Stomach (tissue), 9 donors: ENCODE measurements around the gene FGF14. TPM values are rescaled to one million over a fixed set of nuclear protein-coding genes. Genes with fewer than 3 reads are reported as not detected.

ENCODE experiments used
- DNase-seq, 2 donors: peaks; one replicate each; pipeline versions ENCODE4 v3.0.0 to v3.0.0-alpha.2; 2013 to 2019
- H3K27ac ChIP-seq, 5 donors: fragments of 200-600 bp in 4 of 5; sonication (generic) in 4 of 5; one replicate each; pipeline ENCODE4 v1.5.1; 2013 to 2019; ENCODE audit warnings: mild to moderate bottlenecking in 1 of 5, moderate library complexity in 1 of 5
- H3K27me3 ChIP-seq, 3 donors: fragments of 200-600 bp; sonication (generic); one replicate each; pipeline ENCODE4 v1.5.1; 2017 to 2019; ENCODE audit warnings: mixed run types in 1 of 3
- H3K36me3 ChIP-seq, 4 donors: fragments of 200-600 bp; sonication (generic); 1 replicate in 3 of 4; 2 replicates in 1 of 4; pipeline ENCODE4 v1.5.1; 2016 to 2019
- H3K4me1 ChIP-seq, 4 donors: fragments of 200-600 bp; sonication (generic); one replicate each; pipeline ENCODE4 v1.5.1; 2016 to 2019
- H3K4me3 ChIP-seq, 4 donors: fragments of 200-600 bp; sonication (generic) in 3 of 4; one replicate each; pipeline ENCODE4 v1.5.1; 2016 to 2019; ENCODE audit warnings: mild to moderate bottlenecking in 1 of 4
- H3K9me3 ChIP-seq, 4 donors: fragments of 200-600 bp; sonication (generic); one replicate each; pipeline ENCODE4 v1.5.1; 2016 to 2019
- EP300 ChIP-seq: sonication (generic); formaldehyde crosslinking; IDR thresholded peaks from one replicate; pipeline ENCODE4 v1.6.1; 2017; ENCODE audit warnings: antibody characterized with exemption
- POLR2A ChIP-seq, 4 donors: fragments of 450-650 bp; IDR thresholded peaks; one replicate each; pipeline ENCODE4 v1.6.1; 2016; ENCODE audit warnings: antibody characterized with exemption in 4 of 4, control low read depth in 2 of 4, mild to moderate bottlenecking in 1 of 4, moderate library complexity in 1 of 4
- POLR2AphosphoS5 ChIP-seq, 3 donors: sonication (generic); formaldehyde crosslinking; IDR thresholded peaks; one replicate each; pipeline ENCODE4 v1.6.1; 2016; ENCODE audit warnings: antibody characterized with exemption in 3 of 3
- WGBS, 5 donors: extraction: QIAGEN DNeasy Blood & Tissue Kit in 3 of 5; methylation state at CpG; one replicate each; pipeline versions ENCODE4 v1.1.5 to v1.1.7; 2013 to 2018; 5-methylcytosine and 5-hydroxymethylcytosine counted together
- intact Hi-C: fragments of 100-400 bp; cut with DNase I; formaldehyde crosslinking; loops from one replicate; pipeline ENCODE4 v1.15.1; 2023; ENCODE audit warnings: low total_unique reads
- polyA plus RNA-seq, 3 donors: library from polyadenylated mRNA; stranded (reverse); fragments of 200-250 nt; gene quantifications; one replicate each; pipeline ENCODE4 v1.2.3, GENCODE V29; 2013
- total RNA-seq, 5 donors: library from RNA; depleted of rRNA; stranded (reverse); fragments of >200 nt; gene quantifications; one replicate each; pipeline versions ENCODE4 v1.1.0 to v1.2.3, GENCODE V29; 2014 to 2016
- TF ChIP-seq, protein P1 (sequence below), 7 experiments: fragments of 450-650 bp in 4 of 7; fragments of 200-600 bp in 3 of 7; sonication (generic) in 3 of 7; IDR thresholded peaks; one replicate each; pipeline ENCODE4 v1.5.1; 2016 to 2019; ENCODE audit warnings: antibody characterized with exemption in 7 of 7, control low read depth in 2 of 7, mild to moderate bottlenecking in 1 of 7
- donor health status: healthy with polysubstance abuse.
- donor health status: Bipolar disorder and iron deficiency.
- donor health status: healthy.

Gene FGF14
- total and polyA plus RNA-seq, 8 donors, result 0.08 to 6.6 (median 0.54) TPM

DNA sequence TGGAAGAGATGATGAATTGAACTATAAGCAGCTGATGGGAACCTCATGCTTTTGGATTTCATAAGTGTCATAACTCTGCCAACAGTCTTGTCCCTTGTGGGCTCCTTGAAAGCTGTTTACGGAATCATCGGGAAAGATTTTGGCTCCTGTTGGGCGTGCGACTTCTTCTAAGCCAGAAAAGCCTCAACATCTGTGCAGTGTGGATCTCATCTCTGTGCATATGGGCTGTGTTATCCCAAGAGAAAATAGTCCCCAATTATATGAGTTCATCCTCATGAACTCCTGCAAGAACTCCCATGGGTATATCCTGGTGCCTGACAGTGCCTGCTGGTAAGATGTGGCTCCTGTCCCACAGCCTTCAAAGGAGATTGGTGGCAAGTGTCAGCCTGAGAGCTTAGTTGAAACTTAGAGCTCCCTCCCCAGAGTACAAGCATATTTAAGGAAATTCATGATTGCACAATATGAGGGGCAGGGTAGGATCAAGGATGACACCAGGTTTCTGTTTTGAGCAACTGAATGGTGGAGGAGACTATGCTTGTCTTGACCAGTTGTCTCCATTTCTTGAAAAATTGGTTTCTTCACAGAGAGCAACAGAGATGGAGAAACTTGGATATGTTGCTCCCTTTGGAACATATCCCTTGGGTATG lies 705.9 kb downstream of the FGF14 start:
- Histone ChIP-seq H3K27ac (no peak overlapping the region), H3K9me3 (no peaks in the 10 kb centered on the region), H3K4me1 (no peaks in the 10 kb centered on the region), H3K36me3 (no peaks in the 10 kb centered on the region), H3K4me3 (no peak overlapping the region), H3K27me3 (no peaks in the 10 kb centered on the region)
- TF ChIP-seq POLR2A (IDR thresholded peaks at IDR 0.05) (no peak), EP300 (no peak), POLR2AphosphoS5 (IDR thresholded peaks at IDR 0.05) (no peak)
- TF ChIP-seq, protein P1, sequence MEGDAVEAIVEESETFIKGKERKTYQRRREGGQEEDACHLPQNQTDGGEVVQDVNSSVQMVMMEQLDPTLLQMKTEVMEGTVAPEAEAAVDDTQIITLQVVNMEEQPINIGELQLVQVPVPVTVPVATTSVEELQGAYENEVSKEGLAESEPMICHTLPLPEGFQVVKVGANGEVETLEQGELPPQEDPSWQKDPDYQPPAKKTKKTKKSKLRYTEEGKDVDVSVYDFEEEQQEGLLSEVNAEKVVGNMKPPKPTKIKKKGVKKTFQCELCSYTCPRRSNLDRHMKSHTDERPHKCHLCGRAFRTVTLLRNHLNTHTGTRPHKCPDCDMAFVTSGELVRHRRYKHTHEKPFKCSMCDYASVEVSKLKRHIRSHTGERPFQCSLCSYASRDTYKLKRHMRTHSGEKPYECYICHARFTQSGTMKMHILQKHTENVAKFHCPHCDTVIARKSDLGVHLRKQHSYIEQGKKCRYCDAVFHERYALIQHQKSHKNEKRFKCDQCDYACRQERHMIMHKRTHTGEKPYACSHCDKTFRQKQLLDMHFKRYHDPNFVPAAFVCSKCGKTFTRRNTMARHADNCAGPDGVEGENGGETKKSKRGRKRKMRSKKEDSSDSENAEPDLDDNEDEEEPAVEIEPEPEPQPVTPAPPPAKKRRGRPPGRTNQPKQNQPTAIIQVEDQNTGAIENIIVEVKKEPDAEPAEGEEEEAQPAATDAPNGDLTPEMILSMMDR (IDR thresholded peaks at IDR 0.05), result no peak
- intact Hi-C loops, result no loop called here
- DNase-seq, result no peak
- WGBS, 5 donors, result 84 to 95% (median 92%) methylated on average over 4 of the region's 4 CpGs

DNA sequence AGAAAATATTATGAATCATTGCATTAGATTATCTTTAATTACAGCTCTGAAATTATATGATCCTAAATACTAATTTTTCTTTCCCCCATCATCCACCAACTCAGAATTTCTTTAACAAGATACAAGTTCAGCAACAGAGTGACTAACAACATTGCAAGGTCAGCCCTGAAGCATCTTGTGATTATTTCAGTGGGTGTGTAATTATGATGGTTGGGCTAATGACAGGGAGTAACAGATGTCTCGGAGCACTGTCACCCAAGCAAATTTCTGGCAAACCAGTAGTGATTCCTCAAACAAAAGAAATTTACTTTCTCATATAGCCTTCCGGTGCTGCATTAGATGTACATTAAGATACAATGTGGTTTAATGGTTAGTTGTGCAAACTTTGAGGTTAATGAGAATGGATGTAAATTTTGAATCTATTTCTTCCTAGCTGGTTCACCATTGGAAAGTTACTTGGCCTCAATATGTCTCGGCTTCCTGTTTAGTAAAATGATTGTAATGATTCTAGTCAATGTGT lies 710.4 kb downstream of the FGF14 start:
- no peaks in the 10 kb centered on the region for H3K4me1 ChIP-seq
- no peak overlapping the region for H3K4me3 ChIP-seq
- no peaks in the 10 kb centered on the region for H3K27me3 ChIP-seq
- H3K9me3 ChIP-seq, result no peaks in the 10 kb centered on the region
- intact Hi-C loops, result no loop called here
- no peak for TF ChIP-seq EP300
- WGBS, 5 donors, result 83 to 91% (median 87%) methylated on average over 3 of the region's 3 CpGs
- DNase-seq, result no peak
- no peak overlapping the region for H3K27ac ChIP-seq
- no peaks in the 10 kb centered on the region for H3K36me3 ChIP-seq

DNA sequence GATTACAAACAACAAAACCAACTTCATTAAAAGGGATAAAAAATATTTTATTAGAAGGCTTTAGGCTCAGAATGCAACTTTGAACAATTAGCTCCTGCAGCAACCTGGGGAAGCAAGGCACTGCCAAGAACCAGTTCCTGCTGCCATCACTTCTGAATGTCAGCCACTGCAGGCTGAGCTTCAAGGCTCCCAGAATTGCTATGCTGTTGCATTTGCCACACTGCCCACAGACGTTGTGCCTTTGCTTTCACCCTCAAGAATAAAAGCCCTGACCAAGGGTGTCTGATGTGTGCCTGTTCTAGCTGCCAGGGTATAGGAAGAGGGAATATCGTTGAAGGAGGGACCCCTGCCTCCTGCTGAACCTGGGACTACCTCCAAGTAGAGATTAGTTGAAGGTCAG lies 711.0 kb downstream of the FGF14 start:
- Histone ChIP-seq H3K27ac (no peak overlapping the region), H3K4me1 (no peaks in the 10 kb centered on the region), H3K9me3 (no peaks in the 10 kb centered on the region), H3K36me3 (no peaks in the 10 kb centered on the region), H3K27me3 (no peaks in the 10 kb centered on the region), H3K4me3 (no peak overlapping the region)
- TF ChIP-seq, protein P1 (IDR thresholded peaks at IDR 0.05), result no peak
- TF ChIP-seq EP300, result no peak
- no peak for TF ChIP-seq POLR2AphosphoS5 (IDR thresholded peaks at IDR 0.05)
- no peak for TF ChIP-seq POLR2A (IDR thresholded peaks at IDR 0.05)
- 38 to 50% (median 44%) methylated on average over 2 of the region's 2 CpGs for WGBS, 5 donors
- no peak for DNase-seq
- intact Hi-C loops, result no loop called here

DNA sequence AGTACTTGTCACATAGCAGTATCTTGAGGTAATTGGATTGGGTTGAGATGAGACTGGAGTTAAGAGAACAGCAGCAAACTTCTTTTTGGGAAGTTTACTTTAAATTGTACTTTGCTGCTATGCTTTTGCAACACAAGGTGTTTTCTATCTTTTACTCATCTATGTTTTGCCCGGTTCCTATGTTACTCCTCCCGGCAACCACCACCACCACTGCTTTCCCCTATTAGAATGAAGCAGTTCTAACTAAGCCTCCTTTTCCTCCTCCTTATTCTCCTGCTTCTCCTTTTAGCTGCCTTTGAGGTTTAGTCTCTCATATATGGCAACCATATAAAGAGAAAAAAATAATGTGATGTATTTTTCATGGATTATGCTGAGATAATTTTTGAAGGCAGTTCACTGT lies 715.8 kb downstream of the FGF14 start:
- TF ChIP-seq EP300 (no peak), POLR2A (IDR thresholded peaks at IDR 0.05) (no peak), POLR2AphosphoS5 (IDR thresholded peaks at IDR 0.05) (no peak)
- TF ChIP-seq, protein P1 (IDR thresholded peaks at IDR 0.05), result no peak
- Histone ChIP-seq H3K27me3 (no peaks in the 10 kb centered on the region), H3K4me3 (no peak overlapping the region), H3K4me1 (no peaks in the 10 kb centered on the region), H3K9me3 (no peaks in the 10 kb centered on the region), H3K27ac (no peak overlapping the region), H3K36me3 (no peaks in the 10 kb centered on the region)
- intact Hi-C loops, result no loop called here
- DNase-seq, result no peak
- WGBS, 5 donors, result 85 to 98% (median 90%) methylated on average over 2 of the region's 2 CpGs

DNA sequence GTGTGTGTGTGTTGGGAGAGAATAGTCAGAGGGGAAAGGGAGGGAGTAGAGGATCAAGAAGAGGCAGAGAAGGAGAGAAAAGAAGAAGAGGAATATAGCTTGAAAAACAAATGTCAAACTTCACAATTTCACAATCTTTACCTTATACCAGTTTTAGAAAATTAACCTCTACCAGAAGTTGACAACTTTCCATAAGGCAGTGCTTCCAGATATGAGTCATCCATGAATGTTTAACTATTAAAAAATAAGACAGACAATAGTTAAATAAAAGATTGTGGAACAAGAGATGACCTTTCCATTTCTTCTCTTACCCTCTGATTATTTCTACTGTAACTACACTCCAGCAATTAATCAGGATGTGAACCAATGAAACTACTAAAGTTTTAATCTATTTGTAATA lies 720.0 kb downstream of the FGF14 start:
- Histone ChIP-seq H3K27me3 (no peaks in the 10 kb centered on the region), H3K36me3 (no peaks in the 10 kb centered on the region), H3K4me3 (no peak overlapping the region), H3K9me3 (no peaks in the 10 kb centered on the region), H3K4me1 (no peaks in the 10 kb centered on the region), H3K27ac (no peak overlapping the region)
- TF ChIP-seq, protein P1 (IDR thresholded peaks at IDR 0.05), result no peak
- TF ChIP-seq EP300 (no peak), POLR2A (IDR thresholded peaks at IDR 0.05) (no peak), POLR2AphosphoS5 (IDR thresholded peaks at IDR 0.05) (no peak)
- intact Hi-C loops, result no loop called here
- DNase-seq, result no peak
